NCI-H1105 (cell line): ENCODE results near the gene GIMAP1.

Experiments
- DNase-seq: peaks from one replicate; lab custom pipeline; 2025; lab: John Stamatoyannopoulos, UW

The GIMAP1 gene

DNA sequence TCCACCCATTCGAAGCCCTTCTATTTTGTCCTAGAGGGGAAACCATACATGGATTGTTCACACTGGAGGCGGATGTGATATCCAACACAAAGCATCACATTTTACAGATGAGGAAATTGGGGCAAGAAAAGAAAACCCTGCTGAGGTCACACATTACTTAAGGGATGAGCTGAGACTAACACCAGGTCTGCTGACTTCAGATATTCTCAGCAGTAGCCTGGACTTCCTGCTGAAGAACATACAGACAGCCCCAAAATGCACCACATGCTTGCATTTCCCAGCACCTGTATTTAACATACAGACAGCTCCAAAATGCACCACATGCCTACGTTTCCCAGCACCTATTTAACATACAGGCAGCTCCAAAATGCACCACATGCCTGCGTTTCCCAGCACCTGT is 32.0 kb downstream of the GIMAP1 start:
- DNase-seq = no peak

DNA sequence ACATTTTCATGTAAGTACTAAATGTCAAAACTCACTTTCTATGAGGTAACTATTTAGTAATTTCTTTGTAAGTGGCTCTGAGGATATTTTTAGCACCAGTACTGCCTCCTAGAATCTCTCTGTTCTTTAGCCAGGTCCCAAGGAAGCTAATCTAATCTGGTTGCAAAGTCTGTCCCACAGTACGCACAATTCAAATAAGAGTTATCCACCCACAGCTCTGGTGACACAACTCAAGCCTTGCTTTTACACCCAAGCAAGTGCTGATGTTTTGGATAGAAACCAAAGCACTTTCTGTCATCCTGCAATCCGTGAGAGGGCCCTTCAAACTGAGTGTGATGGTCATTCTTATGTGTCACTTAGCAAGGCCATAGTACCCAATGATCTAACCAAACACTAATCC is 35.3 kb downstream of the GIMAP1 start:
- no peak for DNase-seq

DNA sequence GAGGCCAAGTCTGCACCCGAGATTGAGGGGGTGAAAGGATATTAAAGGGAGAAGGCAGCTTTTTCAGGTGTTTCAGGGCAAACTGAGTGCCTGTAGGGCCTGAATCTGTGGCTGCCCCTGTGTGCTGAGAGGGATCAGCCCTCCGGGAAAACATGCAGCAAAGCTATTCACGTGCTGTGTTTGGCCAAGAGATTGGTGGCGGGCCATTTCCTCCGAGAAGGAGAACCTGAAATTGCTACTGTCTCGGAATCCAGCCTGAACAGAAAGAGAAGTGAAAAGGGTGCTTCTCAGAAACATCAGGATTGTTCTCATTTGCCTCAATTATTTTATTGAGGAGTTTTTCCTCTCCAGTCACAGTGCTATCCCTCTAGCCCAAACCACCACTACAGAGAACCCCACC is 36.8 kb downstream of the GIMAP1 start:
- no peak for DNase-seq

DNA sequence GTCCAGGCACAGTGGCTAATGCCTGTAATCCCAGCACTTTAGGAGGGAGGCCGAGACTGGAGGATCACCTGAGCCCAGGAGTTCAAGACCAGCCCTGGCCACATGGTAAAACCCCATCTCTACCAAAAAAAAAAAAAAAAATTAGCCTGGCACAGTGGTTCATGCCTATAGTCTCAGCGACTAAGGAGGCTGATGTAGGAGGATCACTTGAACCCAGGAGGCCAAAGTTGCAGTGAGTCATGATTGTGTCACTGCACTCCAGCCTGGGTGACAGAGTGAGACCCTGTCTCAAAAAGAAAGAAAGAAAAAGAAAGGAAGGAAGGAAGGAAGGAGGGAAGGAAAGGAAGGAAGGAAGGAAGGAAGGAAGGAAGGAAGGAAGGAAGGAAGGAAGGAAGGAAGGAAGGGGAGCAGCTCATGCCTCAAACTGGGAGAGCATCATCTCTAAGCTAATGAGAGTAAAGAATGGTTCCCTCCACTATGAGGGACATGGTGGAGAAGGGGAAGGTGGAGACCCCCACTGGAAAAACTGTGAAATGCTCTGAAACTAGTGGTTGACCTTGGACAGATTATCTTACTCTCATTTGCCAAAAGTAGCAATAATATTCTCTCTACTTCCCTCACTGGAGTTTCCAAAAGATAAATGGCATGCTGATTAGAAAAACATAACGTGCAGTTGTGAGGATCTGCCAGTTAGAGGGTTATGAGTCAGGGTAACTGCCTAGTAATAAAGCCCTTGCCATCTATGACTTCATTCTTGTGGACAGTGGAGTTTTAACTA is 37.6 kb downstream of the GIMAP1 start:
- DNase-seq = no peak

DNA sequence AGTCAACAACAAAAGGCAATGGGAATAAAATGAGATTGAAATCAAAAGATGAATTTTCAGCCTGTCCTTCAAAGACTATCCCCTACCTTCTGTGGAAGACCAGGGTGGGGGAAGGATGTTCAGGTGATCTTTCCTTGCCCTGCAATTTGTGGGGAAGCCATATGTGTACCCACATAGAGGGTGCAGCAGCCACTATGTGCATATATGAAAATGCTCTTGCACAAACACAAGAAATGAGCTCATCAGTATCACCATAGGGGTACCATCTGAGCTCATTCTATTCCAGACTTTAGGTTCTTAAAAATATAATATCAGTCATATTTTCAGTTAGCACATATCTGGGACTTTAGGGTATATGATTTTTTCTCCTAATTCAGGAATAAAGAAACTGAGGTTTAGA is 38.5 kb downstream of the GIMAP1 start:
- no peak for DNase-seq

DNA sequence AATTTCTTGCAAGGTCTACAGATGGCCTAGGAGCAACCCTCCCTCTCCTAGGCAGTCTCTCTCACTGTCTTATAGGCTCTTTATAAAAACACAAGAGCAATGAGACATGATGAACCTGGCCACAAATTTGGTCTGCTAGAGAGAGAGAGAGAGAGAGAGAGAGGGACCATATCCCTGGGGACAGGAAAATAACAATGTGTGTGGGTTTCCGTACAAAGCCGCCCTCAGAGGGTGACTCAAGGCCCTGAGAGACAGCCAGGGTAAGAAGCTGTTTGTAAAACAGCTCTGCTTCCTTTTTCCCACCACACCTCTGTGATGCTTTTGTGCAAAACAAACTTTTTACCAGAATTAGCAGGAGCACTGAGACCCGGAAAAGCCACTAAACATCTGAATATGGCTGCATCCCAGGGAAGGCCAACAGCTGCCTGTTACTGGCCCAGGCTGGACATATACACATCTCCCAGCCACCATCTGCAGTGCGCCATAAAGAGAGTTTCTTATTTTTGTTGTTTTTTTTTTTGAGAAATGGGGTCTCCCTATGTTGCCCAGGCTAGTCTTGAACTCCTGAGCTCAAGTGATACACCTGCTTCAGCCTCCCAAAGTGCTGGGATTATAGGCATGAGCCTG is 39.2 kb downstream of the GIMAP1 start:
- DNase-seq = no peak

DNA sequence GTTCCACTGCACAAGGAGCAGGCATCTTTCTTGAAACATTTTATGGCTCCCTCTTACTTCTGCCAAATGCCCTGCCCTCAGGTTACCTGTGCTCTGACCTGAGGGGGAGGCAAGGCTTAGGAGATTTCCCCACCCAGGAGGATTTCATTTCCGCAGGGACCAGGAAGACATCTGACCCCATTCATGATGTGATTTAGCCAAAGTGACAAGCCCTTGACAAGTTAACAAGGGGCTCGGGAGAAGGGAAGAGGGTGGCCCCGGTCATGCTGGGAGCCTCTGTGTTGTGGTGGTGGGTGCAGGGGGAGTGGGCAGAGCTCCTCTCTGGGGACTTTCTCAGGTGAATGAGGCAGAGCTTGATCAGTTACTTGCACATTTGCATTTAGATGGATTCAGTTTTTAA is 39.8 kb downstream of the GIMAP1 start:
- no peak for DNase-seq

DNA sequence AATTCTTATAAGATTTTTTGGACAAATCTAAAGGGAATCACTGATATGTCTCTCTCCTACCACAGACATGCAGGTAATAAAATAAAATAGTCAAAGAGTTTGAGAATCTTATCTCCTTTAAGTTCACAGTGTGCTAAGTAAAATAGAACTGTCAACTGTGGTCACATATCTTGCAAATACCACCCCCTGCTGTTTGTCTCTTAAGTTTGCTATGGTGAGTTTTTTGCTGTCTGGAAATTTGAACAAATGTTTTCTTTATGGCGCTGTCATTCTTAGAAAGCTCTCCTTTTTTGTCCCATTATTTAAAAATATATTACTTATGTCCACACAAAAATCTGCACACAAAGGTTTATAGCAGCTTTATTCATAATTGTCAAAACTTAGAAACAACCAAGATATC is 40.4 kb downstream of the GIMAP1 start:
- no peak for DNase-seq

DNA sequence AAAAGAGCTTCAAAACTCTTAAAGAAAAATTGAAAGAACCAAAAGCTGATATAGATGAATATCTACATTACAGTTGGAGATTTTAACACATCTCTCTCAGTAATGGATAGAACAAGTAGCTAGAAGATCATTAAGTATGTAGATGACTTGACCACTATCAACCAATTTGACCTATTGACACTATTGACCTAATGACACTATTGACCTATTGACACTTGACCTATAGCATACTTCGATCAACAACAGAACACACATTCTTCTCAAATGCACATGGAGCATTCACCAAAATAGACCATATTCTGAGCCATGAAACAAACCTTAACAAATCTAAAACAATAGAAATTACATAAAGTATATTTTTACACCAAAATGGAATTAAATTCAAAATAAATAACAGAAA is 43.1 kb downstream of the GIMAP1 start:
- DNase-seq = no peak

DNA sequence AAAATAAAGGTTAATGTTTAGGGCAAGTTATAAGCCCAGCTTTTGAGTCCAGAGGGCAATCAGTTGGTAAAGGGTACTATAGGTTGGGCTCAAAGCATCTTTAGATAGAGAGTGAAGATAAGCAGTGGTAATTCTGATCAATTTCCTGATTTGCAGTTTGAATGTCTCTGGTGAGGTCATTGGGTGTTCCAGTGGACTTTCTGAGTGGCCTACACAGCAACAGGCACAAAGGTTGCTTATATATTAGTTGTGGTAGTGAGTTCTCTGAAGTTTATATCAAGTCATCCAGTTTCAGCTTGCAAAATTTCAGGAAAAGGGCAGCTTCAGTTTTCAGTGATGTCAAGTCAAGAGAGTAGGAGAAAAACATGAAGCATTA is 49.9 kb downstream of the GIMAP1 start:
- DNase-seq = no peak

DNA sequence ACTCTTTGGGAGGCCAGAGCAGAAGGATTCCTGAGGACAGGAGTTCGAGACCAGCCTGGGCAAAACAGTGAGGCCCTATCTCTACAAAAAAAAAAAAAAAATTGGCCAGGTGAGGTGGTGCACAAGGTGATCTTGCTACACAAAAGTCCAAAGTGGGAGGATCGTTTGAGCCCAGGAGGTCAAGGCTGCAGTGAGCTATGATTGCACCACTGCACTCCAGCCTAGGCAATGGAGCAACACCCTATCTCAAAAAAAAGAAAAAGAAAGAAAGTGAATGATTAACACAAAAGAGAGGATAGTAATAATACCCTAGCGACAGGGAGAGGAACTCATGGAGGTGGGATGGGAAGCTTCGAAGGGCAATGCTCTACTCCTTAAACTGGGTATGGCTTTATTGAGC is 53.4 kb downstream of the GIMAP1 start:
- no peak for DNase-seq
